ENCODE data around the gene GLMP.

The GLMP gene

GRCh38 chr1:156260896-156261295 lies 34.6 kb downstream of the GLMP start:
- H3K4me3 ChIP-seq (ENCODE audit: low read depth, low read length), result no peak overlapping the region
- no peak for DNase-seq (ENCODE audit: low read depth)
- in situ Hi-C loops (cut with HindIII; ENCODE audit: low sequenced_read_pairs), result loop anchor here (5.0 kb wide), 1 partner anchor 51 kb away; no protein-coding TSS in a partner anchor
- no peak for TF ChIP-seq CTCF (IDR thresholded peaks at IDR 0.05; ENCODE audit: low read depth, low read length, missing control alignments)

GRCh38 chr1:156259805-156260204 lies 35.7 kb downstream of the GLMP start:
- in situ Hi-C loops (cut with HindIII; ENCODE audit: low sequenced_read_pairs), result loop anchor here (5.0 kb wide), 1 partner anchor 52 kb away; no protein-coding TSS in a partner anchor
- DNase-seq (ENCODE audit: low read depth), result no peak
- no peak overlapping the region for H3K4me3 ChIP-seq (ENCODE audit: low read depth, low read length)
- TF ChIP-seq CTCF (IDR thresholded peaks at IDR 0.05; ENCODE audit: low read depth, low read length, missing control alignments), result peak; percentile 28

- no peak overlapping the region for H3K4me3 ChIP-seq (ENCODE audit: low read depth, low read length)
- no peak for TF ChIP-seq CTCF (IDR thresholded peaks at IDR 0.05; ENCODE audit: low read depth, low read length, missing control alignments)
- no peak for DNase-seq (ENCODE audit: low read depth)
- in situ Hi-C loops (cut with HindIII; ENCODE audit: low sequenced_read_pairs), result no loop called here
These were observed 36.6 kb downstream of the GLMP start for GRCh38 chr1:156258859-156259258.

- no peak for TF ChIP-seq CTCF (IDR thresholded peaks at IDR 0.05; ENCODE audit: low read depth, low read length, missing control alignments)
- in situ Hi-C loops (cut with HindIII; ENCODE audit: low sequenced_read_pairs), result no loop called here
These were observed 37.8 kb downstream of the GLMP start for GRCh38 chr1:156257711-156258110.

GRCh38 chr1:156253634-156254033 lies 41.8 kb downstream of the GLMP start:
- no peak overlapping the region for H3K4me3 ChIP-seq (ENCODE audit: low read depth, low read length)
- in situ Hi-C loops (cut with HindIII; ENCODE audit: low sequenced_read_pairs), result no loop called here
- no peak for TF ChIP-seq CTCF (IDR thresholded peaks at IDR 0.05; ENCODE audit: low read depth, low read length, missing control alignments)
- DNase-seq (ENCODE audit: low read depth), result no peak

More at GRCh38 chr1:156257711-156258110, 37.8 kb downstream of the GLMP start:
- DNase-seq (ENCODE audit: low read depth), result no peak
- no peak overlapping the region for H3K4me3 ChIP-seq (ENCODE audit: low read depth, low read length)

GRCh38 chr1:156251527-156251926 lies 44.0 kb downstream of the GLMP start:
- in situ Hi-C loops (cut with HindIII; ENCODE audit: low sequenced_read_pairs), result no loop called here
- TF ChIP-seq CTCF (IDR thresholded peaks at IDR 0.05; ENCODE audit: low read depth, low read length, missing control alignments), result no peak
- H3K4me3 ChIP-seq (ENCODE audit: low read depth, low read length), result no peak overlapping the region
- no peak for DNase-seq (ENCODE audit: low read depth)

- no peak for DNase-seq (ENCODE audit: low read depth)
- in situ Hi-C loops (cut with HindIII; ENCODE audit: low sequenced_read_pairs), result no loop called here
- no peak overlapping the region for H3K4me3 ChIP-seq (ENCODE audit: low read depth, low read length)
- no peak for TF ChIP-seq CTCF (IDR thresholded peaks at IDR 0.05; ENCODE audit: low read depth, low read length, missing control alignments)
These were observed 45.9 kb downstream of the GLMP start for GRCh38 chr1:156249593-156249992.
